CD8-positive, alpha-beta memory T cell (primary cell): ENCODE measurements around the gene TMTC1. TPM values are rescaled to one million over a fixed set of nuclear protein-coding genes. Genes with fewer than 3 reads are reported as not detected.

Experiments
- CTCF ChIA-PET: fragments of 350-600 bp; sonication (Branson Sonifier 250); formaldehyde crosslinking; loops from one replicate; lab custom pipeline; 2021; ENCODE audit warnings: antibody characterized with exemption; lab: Charles Lee
- POLR2A ChIA-PET: fragments of 350-600 bp; sonication (Branson Sonifier 250); formaldehyde crosslinking; loops from one replicate; lab custom pipeline; 2021; ENCODE audit warnings: antibody characterized with exemption; lab: Charles Lee
- DNase-seq, 5 donors: peaks; one replicate each; pipeline versions ENCODE4 v3.0.0 to v3.0.0-alpha.2; 2020 to 2022; ENCODE audit warnings: mixed read lengths in 1 of 5
- H3K27ac ChIP-seq: one replicate; pipeline ENCODE4 v1.7.0; 2013; ENCODE audit warnings: low read depth, mild to moderate bottlenecking, low read length, moderate library complexity
- H3K27me3 ChIP-seq: 2 replicates; pipeline ENCODE4 v1.7.0; 2013; ENCODE audit warnings: low read length, mild to moderate bottlenecking; ENCODE audit not compliant: insufficient read depth, poor library complexity, severe bottlenecking
- H3K36me3 ChIP-seq: 2 replicates; pipeline ENCODE4 v1.7.0; 2013; ENCODE audit warnings: mild to moderate bottlenecking, low read length, moderate library complexity; ENCODE audit not compliant: insufficient read depth
- H3K4me1 ChIP-seq: 2 replicates; pipeline ENCODE4 v1.7.0; 2013; ENCODE audit warnings: mild to moderate bottlenecking, low read length, moderate library complexity; ENCODE audit not compliant: insufficient read depth
- H3K4me3 ChIP-seq: 2 replicates; pipeline ENCODE4 v1.7.0; 2013; ENCODE audit warnings: mild to moderate bottlenecking, low read length
- H3K9me3 ChIP-seq: 2 replicates; pipeline ENCODE4 v1.7.0; 2013; ENCODE audit warnings: mild to moderate bottlenecking, low read length
- H3K27ac Mint-ChIP-seq, 8 donors: one replicate each; pipeline ENCODE4 v1.8.0; 2020 to 2021; ENCODE audit warnings: mixed read lengths in 8 of 8, mild to moderate bottlenecking in 6 of 8, inconsistent platforms in 3 of 8, moderate library complexity in 3 of 8
- H3K27me3 Mint-ChIP-seq, 2 donors: one replicate each; pipeline ENCODE4 v1.8.0; 2020 to 2021; ENCODE audit warnings: mixed read lengths in 2 of 2, mild to moderate bottlenecking in 1 of 2, moderate library complexity in 1 of 2
- H3K36me3 Mint-ChIP-seq, 3 donors: one replicate each; pipeline ENCODE4 v1.8.0; 2020 to 2021; ENCODE audit warnings: mixed read lengths in 3 of 3, inconsistent platforms in 1 of 3, mild to moderate bottlenecking in 1 of 3
- H3K4me1 Mint-ChIP-seq, 3 donors: one replicate each; pipeline ENCODE4 v1.8.0; 2020 to 2021; ENCODE audit warnings: mixed read lengths in 3 of 3, inconsistent platforms in 1 of 3, mild to moderate bottlenecking in 1 of 3
- H3K4me3 Mint-ChIP-seq, 7 donors: one replicate each; pipeline ENCODE4 v1.8.0; 2020 to 2021; ENCODE audit warnings: mixed read lengths in 7 of 7, mild to moderate bottlenecking in 6 of 7, moderate library complexity in 4 of 7, inconsistent platforms in 2 of 7
- H3K9me3 Mint-ChIP-seq, 5 donors: one replicate each; pipeline ENCODE4 v1.8.0; 2020 to 2022; ENCODE audit warnings: mixed read lengths in 5 of 5, mild to moderate bottlenecking in 3 of 5, moderate library complexity in 2 of 5, inconsistent platforms in 1 of 5
- polyA plus RNA-seq: library from polyadenylated mRNA; unstranded; fragments of 300-500 nt; fragmentation: Illumina TruSeq; gene quantifications from one replicate; pipeline ENCODE4 v1.2.3, GENCODE V29; 2021
- total RNA-seq, 2 experiments: library from RNA; stranded (reverse); gene quantifications; one replicate each; pipeline ENCODE4 v1.2.3, GENCODE V29; 2021

TMTC1 gene
- total and polyA plus RNA-seq, 3 experiments from 2014 or later, result not detected

GRCh38 chr12:29726321-29726692, 57.4 kb downstream of the TMTC1 start:
- CTCF ChIA-PET, result no interaction called here
- Histone ChIP-seq H3K4me1 (no peaks in the 10 kb centered on the region), H3K27ac (no peak overlapping the region), H3K9me3 (no peaks in the 10 kb centered on the region), H3K4me3 (no peak overlapping the region), H3K36me3 (no peaks in the 10 kb centered on the region), H3K27me3 (no peaks in the 10 kb centered on the region)
- no peak for DNase-seq
- Mint-ChIP-seq H3K4me1 (no peaks in the 10 kb centered on the region), H3K27ac (no peak overlapping the region), H3K4me3 (no peak overlapping the region), H3K9me3 (peaks cover 0 to 2% (median 0%) of the 10 kb centered on the region in 5 donors), H3K27me3 (peaks cover 3 to 4% of the 10 kb centered on the region in 2 donors), H3K36me3 (no peaks in the 10 kb centered on the region)
- POLR2A ChIA-PET, result no interaction called here

GRCh38 chr12:29725587-29726320, 58.0 kb downstream of the TMTC1 start:
- Mint-ChIP-seq H3K4me3 (no peak overlapping the region), H3K4me1 (no peaks in the 10 kb centered on the region), H3K36me3 (no peaks in the 10 kb centered on the region), H3K9me3 (peaks cover 0 to 2% (median 0%) of the 10 kb centered on the region in 5 donors), H3K27me3 (peaks cover 3 to 4% of the 10 kb centered on the region in 2 donors), H3K27ac (no peak overlapping the region)
- no peak for DNase-seq
- ChIA-PET CTCF (no interaction called here), POLR2A (no interaction called here)
- Histone ChIP-seq H3K4me1 (no peaks in the 10 kb centered on the region), H3K27me3 (no peaks in the 10 kb centered on the region), H3K4me3 (no peak overlapping the region), H3K27ac (no peak overlapping the region), H3K9me3 (no peaks in the 10 kb centered on the region), H3K36me3 (no peaks in the 10 kb centered on the region)

GRCh38 chr12:29722164-29722563, 61.6 kb downstream of the TMTC1 start:
- Mint-ChIP-seq H3K4me3 (no peak overlapping the region), H3K4me1 (no peaks in the 10 kb centered on the region), H3K27ac (no peak overlapping the region), H3K36me3 (no peaks in the 10 kb centered on the region), H3K9me3 (no peaks in the 10 kb centered on the region), H3K27me3 (peaks cover 0 to 3% of the 10 kb centered on the region in 2 donors)
- H3K4me3 ChIP-seq, result no peak overlapping the region
- H3K27me3 ChIP-seq, result no peaks in the 10 kb centered on the region
- ChIA-PET CTCF (no interaction called here), POLR2A (no interaction called here)
- H3K9me3 ChIP-seq, result no peaks in the 10 kb centered on the region
- no peaks in the 10 kb centered on the region for H3K36me3 ChIP-seq
- no peaks in the 10 kb centered on the region for H3K4me1 ChIP-seq
- DNase-seq, result no peak
- H3K27ac ChIP-seq, result no peak overlapping the region

GRCh38 chr12:29719381-29719780, 64.4 kb downstream of the TMTC1 start:
- no peaks in the 10 kb centered on the region for H3K36me3 ChIP-seq
- H3K9me3 ChIP-seq, result no peaks in the 10 kb centered on the region
- no peaks in the 10 kb centered on the region for H3K4me1 Mint-ChIP-seq
- H3K27me3 ChIP-seq, result no peaks in the 10 kb centered on the region
- no peak overlapping the region for H3K4me3 ChIP-seq
- no peaks in the 10 kb centered on the region for H3K36me3 Mint-ChIP-seq
- no peak overlapping the region for H3K4me3 Mint-ChIP-seq
- no peaks in the 10 kb centered on the region for H3K9me3 Mint-ChIP-seq
- no peak for DNase-seq
- H3K27ac ChIP-seq, result no peak overlapping the region
- H3K4me1 ChIP-seq, result no peaks in the 10 kb centered on the region
- H3K27me3 Mint-ChIP-seq, result no peaks in the 10 kb centered on the region
- POLR2A ChIA-PET, result no interaction called here
- H3K27ac Mint-ChIP-seq, result no peak overlapping the region
- CTCF ChIA-PET, result no interaction called here

- no peaks in the 10 kb centered on the region for H3K36me3 ChIP-seq
- H3K4me1 Mint-ChIP-seq, result no peaks in the 10 kb centered on the region
- no peaks in the 10 kb centered on the region for H3K27me3 Mint-ChIP-seq
- no peak overlapping the region for H3K4me3 ChIP-seq
- H3K27ac ChIP-seq, result no peak overlapping the region
- H3K4me3 Mint-ChIP-seq, result no peak overlapping the region
- no peaks in the 10 kb centered on the region for H3K4me1 ChIP-seq
- H3K27me3 ChIP-seq, result no peaks in the 10 kb centered on the region
- ChIA-PET CTCF (no interaction called here), POLR2A (no interaction called here)
- no peak overlapping the region for H3K27ac Mint-ChIP-seq
- no peaks in the 10 kb centered on the region for H3K9me3 Mint-ChIP-seq
- no peaks in the 10 kb centered on the region for H3K36me3 Mint-ChIP-seq
- H3K9me3 ChIP-seq, result no peaks in the 10 kb centered on the region
- DNase-seq, result no peak
Observed at GRCh38 chr12:29717540-29718100, 66.1 kb downstream of the TMTC1 start.

DNA sequence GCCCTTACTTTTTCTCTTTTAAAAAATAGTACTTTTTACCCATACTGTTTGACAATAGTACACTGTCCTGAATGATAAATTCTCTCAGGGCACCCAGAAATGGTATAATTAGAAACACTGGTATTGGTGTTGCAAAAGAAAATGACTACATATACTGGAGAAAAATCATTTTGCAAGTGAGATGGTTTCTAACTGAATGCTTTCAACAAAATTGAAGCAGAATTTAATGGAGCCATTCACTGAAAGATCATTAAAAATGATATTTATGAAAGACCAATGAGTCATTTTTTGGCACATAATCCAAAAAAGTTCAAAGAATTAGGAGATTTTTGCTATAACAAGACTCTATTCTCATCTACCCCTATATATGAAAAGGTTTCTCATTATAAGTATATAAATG, 68.8 kb downstream of the TMTC1 start:
- Histone ChIP-seq H3K36me3 (no peaks in the 10 kb centered on the region), H3K27ac (no peak overlapping the region), H3K27me3 (no peaks in the 10 kb centered on the region), H3K4me1 (no peaks in the 10 kb centered on the region), H3K4me3 (no peak overlapping the region), H3K9me3 (no peaks in the 10 kb centered on the region)
- no peak for DNase-seq
- CTCF ChIA-PET, result no interaction called here
- Mint-ChIP-seq H3K27ac (no peak overlapping the region), H3K36me3 (no peaks in the 10 kb centered on the region), H3K9me3 (peaks cover 0 to 4% (median 0%) of the 10 kb centered on the region in 5 donors), H3K4me3 (no peak overlapping the region), H3K4me1 (no peaks in the 10 kb centered on the region), H3K27me3 (no peaks in the 10 kb centered on the region)
- POLR2A ChIA-PET, result no interaction called here

- Histone ChIP-seq H3K36me3 (no peaks in the 10 kb centered on the region), H3K27ac (no peak overlapping the region), H3K4me3 (no peak overlapping the region), H3K27me3 (no peaks in the 10 kb centered on the region), H3K4me1 (no peaks in the 10 kb centered on the region), H3K9me3 (no peaks in the 10 kb centered on the region)
- Mint-ChIP-seq H3K36me3 (no peaks in the 10 kb centered on the region), H3K4me3 (no peak overlapping the region), H3K27ac (no peak overlapping the region), H3K4me1 (no peaks in the 10 kb centered on the region), H3K27me3 (no peaks in the 10 kb centered on the region), H3K9me3 (peaks cover 0 to 4% (median 0%) of the 10 kb centered on the region in 5 donors)
- CTCF ChIA-PET, result no interaction called here
- DNase-seq, result no peak
- POLR2A ChIA-PET, result no interaction called here
Observed at GRCh38 chr12:29713729-29714128, 70.0 kb downstream of the TMTC1 start.

GRCh38 chr12:29711381-29711780, 72.4 kb downstream of the TMTC1 start:
- Histone ChIP-seq H3K27me3 (no peaks in the 10 kb centered on the region), H3K4me1 (no peaks in the 10 kb centered on the region), H3K27ac (no peak overlapping the region), H3K4me3 (no peak overlapping the region), H3K36me3 (no peaks in the 10 kb centered on the region), H3K9me3 (no peaks in the 10 kb centered on the region)
- H3K4me3 Mint-ChIP-seq, result no peak overlapping the region
- no peak for DNase-seq
- CTCF ChIA-PET, result no interaction called here
- no peak overlapping the region for H3K27ac Mint-ChIP-seq
- no peaks in the 10 kb centered on the region for H3K36me3 Mint-ChIP-seq
- no peaks in the 10 kb centered on the region for H3K27me3 Mint-ChIP-seq
- POLR2A ChIA-PET, result no interaction called here
- H3K4me1 Mint-ChIP-seq, result no peaks in the 10 kb centered on the region
- H3K9me3 Mint-ChIP-seq, result peaks cover 0 to 4% (median 0%) of the 10 kb centered on the region in 5 donors
